ENCODE measurements around the gene TNFRSF25.
"Not testable (repeated sequence)": the region's sequence is repeated elsewhere in the genome, so short reads cannot be mapped to it uniquely, and the experiment has no call there.

The TNFRSF25 gene

GRCh38 chr1:6468729-6469461 is 2.9 kb upstream of the TNFRSF25 start:
- DNase-seq (ENCODE audit: low spot score), result no peak

- DNase-seq (ENCODE audit: low spot score), result no peak
Measured at GRCh38 chr1:6467744-6468688, 2.0 kb upstream of the TNFRSF25 start.

GRCh38 chr1:6467224-6467623 is 1.3 kb upstream of the TNFRSF25 start:
- no peak for DNase-seq (ENCODE audit: low spot score)

- no peak for DNase-seq (ENCODE audit: low spot score)
Measured at GRCh38 chr1:6466751-6467150, 778 bp upstream of the TNFRSF25 start.

GRCh38 chr1:6465461-6466005 is 440 bp downstream of the TNFRSF25 start:
- DNase-seq (ENCODE audit: low spot score), result no peak

GRCh38 chr1:6464915-6465314 is 1.1 kb downstream of the TNFRSF25 start:
- DNase-seq (ENCODE audit: low spot score), result no peak

- DNase-seq (ENCODE audit: low spot score), result peak; percentile 32
Measured at GRCh38 chr1:6464514-6464836, 1.5 kb downstream of the TNFRSF25 start.

- DNase-seq (ENCODE audit: low spot score), result no peak
Measured at GRCh38 chr1:6463120-6463412, 2.9 kb downstream of the TNFRSF25 start.

GRCh38 chr1:6462412-6463119 is 3.4 kb downstream of the TNFRSF25 start:
- DNase-seq (ENCODE audit: low spot score), result no peak

GRCh38 chr1:6461538-6462411 is 4.2 kb downstream of the TNFRSF25 start:
- no peak for DNase-seq (ENCODE audit: low spot score)

GRCh38 chr1:6461051-6461530 is 4.9 kb downstream of the TNFRSF25 start:
- no peak for DNase-seq (ENCODE audit: low spot score)

GRCh38 chr1:6460301-6461050 is 5.5 kb downstream of the TNFRSF25 start:
- DNase-seq (ENCODE audit: low spot score), result no peak

GRCh38 chr1:6459850-6460265 is 6.1 kb downstream of the TNFRSF25 start:
- no peak for DNase-seq (ENCODE audit: low spot score)

GRCh38 chr1:6456800-6457466 is 9.0 kb downstream of the TNFRSF25 start:
- DNase-seq (ENCODE audit: low spot score), result no peak

GRCh38 chr1:6455752-6456520 is 10.0 kb downstream of the TNFRSF25 start:
- DNase-seq (ENCODE audit: low spot score), result not testable (repeated sequence)

- DNase-seq (ENCODE audit: low spot score), result no peak
Measured at GRCh38 chr1:6454856-6455751, 10.9 kb downstream of the TNFRSF25 start.

GRCh38 chr1:6453895-6454855 is 11.8 kb downstream of the TNFRSF25 start:
- not testable (repeated sequence) for DNase-seq (ENCODE audit: low spot score)

All from RKO (cell line).